DMS53 (cell line): Measurements from ENCODE around the gene BMAL2.

Experiments
- DNase-seq: peaks from one replicate; lab custom pipeline; 2025; lab: John Stamatoyannopoulos, UW

BMAL2 gene, protein sequence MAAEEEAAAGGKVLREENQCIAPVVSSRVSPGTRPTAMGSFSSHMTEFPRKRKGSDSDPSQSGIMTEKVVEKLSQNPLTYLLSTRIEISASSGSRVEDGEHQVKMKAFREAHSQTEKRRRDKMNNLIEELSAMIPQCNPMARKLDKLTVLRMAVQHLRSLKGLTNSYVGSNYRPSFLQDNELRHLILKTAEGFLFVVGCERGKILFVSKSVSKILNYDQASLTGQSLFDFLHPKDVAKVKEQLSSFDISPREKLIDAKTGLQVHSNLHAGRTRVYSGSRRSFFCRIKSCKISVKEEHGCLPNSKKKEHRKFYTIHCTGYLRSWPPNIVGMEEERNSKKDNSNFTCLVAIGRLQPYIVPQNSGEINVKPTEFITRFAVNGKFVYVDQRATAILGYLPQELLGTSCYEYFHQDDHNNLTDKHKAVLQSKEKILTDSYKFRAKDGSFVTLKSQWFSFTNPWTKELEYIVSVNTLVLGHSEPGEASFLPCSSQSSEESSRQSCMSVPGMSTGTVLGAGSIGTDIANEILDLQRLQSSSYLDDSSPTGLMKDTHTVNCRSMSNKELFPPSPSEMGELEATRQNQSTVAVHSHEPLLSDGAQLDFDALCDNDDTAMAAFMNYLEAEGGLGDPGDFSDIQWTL

GRCh38 chr12:27332714-27333402 is at the start of gene BMAL2:
TSS of gene BMAL2 (plus strand) at chr12:27332836. CDS start at chr12:27333073, 237 bp downstream.
- peak; percentile 86 for DNase-seq

DNA sequence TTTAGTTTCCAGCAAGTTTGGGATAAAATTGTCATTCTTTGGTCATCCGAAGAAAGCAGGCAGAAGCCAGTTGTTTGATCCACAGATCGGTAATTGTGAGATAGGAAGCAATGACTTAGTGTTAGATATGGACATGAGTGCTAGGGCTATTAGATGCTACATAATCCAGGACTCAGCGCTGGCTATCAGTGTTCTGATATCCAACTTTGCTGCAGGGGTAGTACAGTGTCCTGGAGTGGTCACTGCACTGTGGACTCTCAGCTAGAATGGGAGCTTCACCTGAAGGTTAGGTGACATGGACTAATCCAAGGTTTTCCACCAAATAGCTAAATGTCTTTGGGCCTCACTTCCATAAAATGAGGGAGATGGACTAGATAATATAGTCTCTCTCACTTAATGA is 48.6 kb upstream of the BMAL2 start:
- no peak for DNase-seq

GRCh38 chr12:27284751-27285150 is 47.9 kb upstream of the BMAL2 start:
- DNase-seq: peak; percentile 54

DNA sequence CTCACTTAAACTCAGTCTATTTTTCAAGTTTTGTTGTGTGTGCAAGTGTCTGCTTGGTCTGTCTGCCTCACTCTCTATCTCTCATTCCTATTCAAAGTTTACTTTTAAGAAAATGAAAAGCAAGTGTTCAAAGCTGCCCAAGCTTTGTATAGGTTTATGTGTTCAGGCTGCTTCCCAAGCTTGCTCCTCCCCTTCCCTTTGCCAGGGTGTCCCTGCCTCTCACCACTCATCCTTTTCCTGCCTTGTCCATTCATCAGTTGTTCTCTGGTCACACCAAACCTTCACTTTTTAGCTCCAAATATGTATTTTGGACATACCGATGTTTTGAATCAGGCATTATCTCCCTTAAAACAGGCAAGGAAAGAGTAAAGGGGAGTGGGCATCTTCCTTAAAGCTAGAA is 47.2 kb upstream of the BMAL2 start:
- peak; percentile 19 for DNase-seq

GRCh38 chr12:27289414-27289813 is 43.2 kb upstream of the BMAL2 start:
- no peak for DNase-seq

- DNase-seq: no peak
These were observed 42.0 kb upstream of the BMAL2 start for GRCh38 chr12:27290501-27291168.

GRCh38 chr12:27291862-27292261 is 40.8 kb upstream of the BMAL2 start:
- DNase-seq: peak; percentile 19

DNA sequence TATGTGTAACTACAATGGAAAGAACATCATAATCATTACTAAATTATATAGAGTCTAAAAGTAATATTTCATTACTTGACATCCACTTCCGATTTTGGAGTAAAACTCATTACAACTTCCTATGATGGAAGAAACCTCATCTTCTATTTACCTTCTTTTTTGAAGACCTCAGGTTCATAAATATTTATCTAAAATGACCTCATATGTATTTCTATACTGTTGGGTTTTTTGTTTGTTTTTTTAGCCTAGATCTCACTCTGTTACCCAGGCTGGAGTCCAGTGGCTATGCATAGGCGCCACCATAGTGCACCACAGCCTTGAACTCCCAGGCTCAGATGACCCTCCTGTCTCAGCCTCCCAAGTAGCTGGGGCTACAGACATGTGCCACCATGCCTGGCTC is 39.9 kb upstream of the BMAL2 start:
- peak; percentile 64 for DNase-seq

DNA sequence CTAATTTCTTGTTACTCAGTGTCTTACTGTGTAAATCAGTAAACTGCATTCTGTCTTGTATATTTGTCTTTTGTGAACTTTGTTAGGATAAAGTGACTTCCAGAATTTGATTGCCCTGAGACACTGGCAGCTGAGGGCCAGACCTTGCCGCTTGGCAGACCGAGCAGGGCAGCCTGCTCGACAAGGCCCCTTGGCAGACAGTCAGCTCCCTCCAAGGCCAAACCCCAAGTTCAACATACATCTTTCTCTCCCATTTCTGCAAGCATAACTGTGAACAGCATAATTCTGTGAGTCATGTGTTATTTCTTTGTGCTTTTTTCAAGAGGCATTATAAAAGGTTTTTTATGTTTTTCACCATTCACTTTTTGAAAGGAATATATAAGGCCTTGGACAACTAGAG is 39.2 kb upstream of the BMAL2 start:
- no peak for DNase-seq

- no peak for DNase-seq
These were observed 36.0 kb upstream of the BMAL2 start for GRCh38 chr12:27296674-27297073.

DNA sequence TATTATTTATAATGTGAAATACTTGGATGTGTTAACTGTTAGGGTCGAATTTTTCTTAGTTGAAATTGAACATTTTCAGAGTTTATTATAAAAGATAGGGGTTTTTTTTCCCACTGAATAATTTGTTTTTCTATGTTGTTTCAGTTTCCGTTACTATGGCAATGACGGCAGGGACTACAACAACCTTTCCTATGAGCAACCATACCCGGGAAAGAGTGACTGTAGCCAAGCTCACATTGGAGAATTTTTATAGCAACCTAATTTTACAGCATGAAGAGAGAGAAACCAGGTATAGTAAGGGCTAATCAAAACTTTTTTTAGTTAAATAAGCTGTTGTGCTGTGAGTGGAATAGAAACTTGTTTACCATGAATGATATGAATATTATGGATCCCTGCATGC is 35.1 kb upstream of the BMAL2 start:
- no peak for DNase-seq

- no peak for DNase-seq
These were observed 33.5 kb upstream of the BMAL2 start for GRCh38 chr12:27299102-27299501.

DNA sequence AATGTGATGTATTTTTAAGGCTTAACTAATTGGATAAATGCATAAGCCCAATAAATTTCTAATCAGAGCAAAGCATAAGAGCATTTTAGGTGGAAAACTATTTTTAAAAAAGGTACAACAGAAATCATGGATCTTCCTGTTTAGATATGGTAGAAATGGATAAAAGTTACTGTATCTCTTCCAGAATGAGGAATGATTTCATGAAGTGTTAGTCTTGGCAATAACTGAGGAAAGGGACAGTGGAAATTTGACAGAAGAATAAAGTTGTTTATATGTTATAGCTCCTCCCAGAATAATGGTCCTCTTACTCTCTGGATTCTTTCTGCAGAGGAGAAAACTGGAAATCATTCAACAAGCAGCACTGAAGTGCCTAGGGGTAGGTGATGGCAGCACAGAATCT is 32.4 kb upstream of the BMAL2 start:
- DNase-seq: no peak

- peak; percentile 90 for DNase-seq
These were observed 29.2 kb upstream of the BMAL2 start for GRCh38 chr12:27303139-27304111.

GRCh38 chr12:27304856-27305255 is 27.8 kb upstream of the BMAL2 start:
- peak; percentile 19 for DNase-seq

DNA sequence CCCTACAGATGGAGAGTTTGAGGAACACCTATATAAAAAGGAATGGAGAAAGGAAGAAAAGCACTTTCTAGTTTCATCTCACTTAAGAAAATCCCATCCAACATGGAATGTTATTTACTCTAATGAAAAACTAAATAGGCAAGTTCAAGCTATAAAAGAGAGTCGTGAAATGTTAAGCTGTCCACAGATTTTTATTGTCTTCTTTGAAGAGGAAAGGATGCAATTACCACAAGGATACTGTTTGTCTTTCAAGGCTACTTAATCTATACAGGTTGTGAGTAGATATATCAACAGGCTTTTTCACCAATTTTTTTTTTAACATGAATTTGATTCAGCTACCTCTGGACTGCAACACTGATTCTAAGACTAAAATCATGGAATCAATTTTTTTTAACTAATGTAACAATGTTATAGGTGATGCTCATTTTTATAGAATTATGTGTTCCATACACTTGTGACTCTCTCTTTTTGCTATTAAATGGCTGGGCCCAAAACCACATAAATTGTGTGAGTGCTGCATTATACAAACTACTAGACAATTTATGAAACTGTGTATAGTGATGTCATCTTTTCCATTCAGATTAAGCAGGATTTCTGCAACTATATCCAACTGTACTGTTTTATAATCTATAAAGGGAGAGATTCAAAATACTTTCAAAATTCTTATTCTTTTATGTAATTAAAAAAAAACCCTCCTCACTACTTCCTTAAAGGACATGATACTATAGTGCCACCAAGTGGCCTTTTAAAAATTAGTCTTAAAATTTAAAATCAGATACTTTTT is 26.8 kb upstream of the BMAL2 start:
- peak; percentile 82 for DNase-seq

DNA sequence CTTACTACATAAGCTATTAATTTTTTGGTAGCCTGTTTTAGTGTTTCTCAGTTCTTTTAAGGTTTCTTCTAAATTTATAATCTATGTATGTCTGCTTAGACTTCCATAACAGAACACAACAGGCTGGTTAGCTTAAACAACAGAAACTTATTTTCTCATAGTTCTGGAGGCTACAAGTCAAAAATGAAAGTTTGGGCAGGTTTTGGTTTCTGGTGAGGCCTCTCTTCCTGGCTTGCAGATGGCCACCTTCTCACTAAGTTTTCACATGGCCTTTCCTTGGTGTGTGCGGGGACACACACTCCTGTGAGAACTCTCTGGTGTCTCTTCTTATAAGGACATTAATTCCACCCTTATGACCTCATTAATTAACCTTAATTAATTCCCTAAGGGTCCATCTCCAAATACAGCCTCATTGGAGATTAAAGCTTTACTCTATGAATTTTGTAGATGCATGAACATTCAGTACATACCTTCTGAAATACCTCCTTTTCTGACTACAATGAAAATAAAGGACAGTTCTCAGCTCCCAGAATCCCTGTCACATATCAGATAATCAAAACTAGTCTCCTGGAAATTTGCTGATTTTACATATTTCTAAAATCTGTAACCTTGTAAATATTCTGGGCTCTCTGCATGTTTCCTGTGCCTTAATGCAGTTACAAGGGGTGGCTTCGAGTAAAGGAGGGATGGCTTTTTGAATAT is 23.2 kb upstream of the BMAL2 start:
- no peak for DNase-seq

DNA sequence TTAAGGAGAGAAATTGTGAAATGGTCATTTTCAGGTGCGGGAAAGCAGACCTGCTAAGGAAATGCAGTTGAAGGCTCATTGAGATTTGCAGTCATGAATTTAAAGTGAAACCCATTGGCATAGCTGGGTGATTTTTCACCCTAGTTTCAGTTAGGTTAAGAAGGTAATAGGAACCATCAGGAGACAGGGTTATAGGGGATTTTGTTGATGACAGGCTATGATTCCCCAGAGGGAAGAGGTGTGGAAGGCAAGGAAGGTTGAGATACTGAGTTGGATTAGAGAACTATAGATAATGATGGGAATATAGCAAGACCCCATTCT is 22.7 kb upstream of the BMAL2 start:
- no peak for DNase-seq

GRCh38 chr12:27316947-27317346 is 15.7 kb upstream of the BMAL2 start:
- DNase-seq: peak; percentile 38

DNA sequence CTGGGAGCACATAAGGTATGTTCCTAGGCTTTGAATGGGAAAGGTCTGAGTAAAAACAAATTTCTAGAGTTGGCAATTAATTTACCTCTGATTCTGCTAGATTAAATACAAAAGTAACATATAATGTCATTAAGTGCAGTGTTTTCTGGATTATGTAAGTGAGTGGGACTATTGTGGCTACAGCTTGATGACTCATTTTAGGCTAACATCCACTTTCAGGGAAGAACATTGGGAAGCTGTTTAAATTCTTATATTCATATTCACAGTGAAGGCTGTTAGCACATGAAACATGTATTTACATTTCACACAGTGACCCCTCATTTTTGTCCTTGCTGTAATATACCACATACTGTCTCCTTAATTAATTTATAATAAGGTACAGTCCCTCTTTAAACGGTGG is 13.2 kb upstream of the BMAL2 start:
- peak; percentile 23 for DNase-seq
